Gastroesophageal sphincter (tissue), 4 donors: Measurements from ENCODE around the gene CEP43. TPM values are rescaled to one million over a fixed set of nuclear protein-coding genes. Genes with fewer than 3 reads are reported as not detected.

Experiments used
- small RNA-seq, 4 donors: library from RNA; depleted of rRNA; stranded (forward); fragments of <200 nt; gene quantifications; one replicate each; pipeline ENCODE3, GENCODE V24; 2016
- total RNA-seq, 4 donors: library from RNA; depleted of rRNA; stranded (reverse); fragments of >200 nt; gene quantifications; one replicate each; pipeline ENCODE4 v1.1.0, GENCODE V29; 2016

Gene CEP43
- total RNA-seq, 4 donors from 2014 or later, result 10.9 to 17.9 (median 11.7) TPM

Small RNAs within 50 kb of the gene (small RNA-seq; reads per million reads assigned to genes)
- gene MIR3939, result 0 to 0.26 (median 0) reads per million in 4 donors

Other genes starting within 250 kb of the CEP43 start
- 10 to 100 TPM; 18.4 to 46.6 (median 26.2) TPM for gene RNASET2, start 42.8 kb upstream of the CEP43 start, total RNA-seq
- gene CCR6, start 123.7 kb downstream of the CEP43 start, total RNA-seq, result not detected
- not detected for gene GPR31, start 158.6 kb downstream of the CEP43 start, total RNA-seq